Caco-2 (cell line): Measurements from ENCODE around the gene SPIN1. TPM values are rescaled to one million over a fixed set of nuclear protein-coding genes. Genes with fewer than 3 reads are reported as not detected.

ENCODE experiments used
- BruUV-seq: library from RNA; stranded (reverse); fragments of 400-500 nt; replicated peaks from 2 replicates; lab custom pipeline; 2021; lab: Mats Ljungman, UMichigan
- CTCF ChIA-PET: fragments of 300-600 bp; sonication (Branson Sonifier 250); formaldehyde crosslinking; loops from one replicate; lab custom pipeline; 2022; ENCODE audit warnings: antibody characterized with exemption; lab: Charles Lee
- POLR2A ChIA-PET: fragments of 300-600 bp; sonication (Branson Sonifier 250); formaldehyde crosslinking; loops from one replicate; lab custom pipeline; 2022; ENCODE audit warnings: antibody characterized with exemption; lab: Charles Lee
- DNase-seq, 2 experiments: peaks; one replicate each; pipeline versions ENCODE4 v3.0.0 to v3.0.0-alpha.2; 2020 to 2022
- H3K27me3 ChIP-seq: replicated peaks from 2 replicates; pipeline ENCODE4 v1.6.0; 2011; ENCODE audit warnings: low read length; ENCODE audit not compliant: control insufficient read depth, insufficient read depth
- H3K36me3 ChIP-seq: 2 replicates; pipeline ENCODE4 v1.5.1; 2011; ENCODE audit warnings: low read length; ENCODE audit not compliant: control insufficient read depth, insufficient read depth
- H3K4me1 ChIP-seq: fragments of 250-450 bp; sonication (Bioruptor Pico); 2 replicates; pipeline ENCODE4 v1.5.1; 2020; ENCODE audit warnings: mild to moderate bottlenecking
- H3K4me3 ChIP-seq: 2 replicates; pipeline ENCODE4 v1.5.1; 2011; ENCODE audit warnings: low read depth, mild to moderate bottlenecking, control low read depth, low read length
- H3K9me3 ChIP-seq: fragments of 250-450 bp; sonication (Bioruptor Pico); 2 replicates; pipeline ENCODE4 v1.5.1; 2020; ENCODE audit warnings: mild to moderate bottlenecking, moderate library complexity
- H3K27ac Mint-ChIP-seq: one replicate; pipeline ENCODE4 v1.8.0; 2022; ENCODE audit warnings: mixed read lengths; ENCODE audit not compliant: unreplicated experiment
- H3K27me3 Mint-ChIP-seq: one replicate; pipeline ENCODE4 v1.8.0; 2022; ENCODE audit warnings: mixed read lengths; ENCODE audit not compliant: insufficient read depth, unreplicated experiment
- H3K36me3 Mint-ChIP-seq: one replicate; pipeline ENCODE4 v1.8.0; 2022; ENCODE audit warnings: mild to moderate bottlenecking, mixed read lengths; ENCODE audit not compliant: insufficient read depth, unreplicated experiment
- H3K4me1 Mint-ChIP-seq: one replicate; pipeline ENCODE4 v1.8.0; 2022; ENCODE audit warnings: low read depth, mixed read lengths; ENCODE audit not compliant: unreplicated experiment
- H3K4me3 Mint-ChIP-seq: one replicate; pipeline ENCODE4 v1.8.0; 2022; ENCODE audit warnings: mild to moderate bottlenecking, moderate library complexity, mixed read lengths; ENCODE audit not compliant: unreplicated experiment
- H3K9me3 Mint-ChIP-seq: one replicate; pipeline ENCODE4 v1.8.0; 2022; ENCODE audit warnings: mixed read lengths; ENCODE audit not compliant: unreplicated experiment
- intact Hi-C: fragments of 100-400 bp; cut with micrococcal nuclease; formaldehyde crosslinking; loops from one replicate; pipeline ENCODE4 v1.10.0; 2022; ENCODE audit not compliant: unreplicated experiment
- total RNA-seq: library from RNA; stranded (reverse); gene quantifications from 2 replicates; pipeline ENCODE4 v1.2.3, GENCODE V29; 2022
- TF ChIP-seq, protein P1 (sequence below), 2 experiments: fragments of 200-600 bp in 1 of 2; IDR thresholded peaks; 1 replicate in 1 of 2; 2 replicates in 1 of 2; pipeline versions ENCODE4 v1.5.1 to v1.8.0; 2011 to 2022; ENCODE audit warnings: antibody characterized with exemption in 1 of 2, control low read depth in 1 of 2, inconsistent platforms in 1 of 2, low read depth in 1 of 2, low read length in 1 of 2, mild to moderate bottlenecking in 1 of 2, moderate library complexity in 1 of 2; ENCODE audit not compliant: insufficient read depth in 1 of 2, severe bottlenecking in 1 of 2, unreplicated experiment in 1 of 2

The SPIN1 gene
- total RNA-seq, 1 experiment from 2014 or later: 51.7 TPM

DNA sequence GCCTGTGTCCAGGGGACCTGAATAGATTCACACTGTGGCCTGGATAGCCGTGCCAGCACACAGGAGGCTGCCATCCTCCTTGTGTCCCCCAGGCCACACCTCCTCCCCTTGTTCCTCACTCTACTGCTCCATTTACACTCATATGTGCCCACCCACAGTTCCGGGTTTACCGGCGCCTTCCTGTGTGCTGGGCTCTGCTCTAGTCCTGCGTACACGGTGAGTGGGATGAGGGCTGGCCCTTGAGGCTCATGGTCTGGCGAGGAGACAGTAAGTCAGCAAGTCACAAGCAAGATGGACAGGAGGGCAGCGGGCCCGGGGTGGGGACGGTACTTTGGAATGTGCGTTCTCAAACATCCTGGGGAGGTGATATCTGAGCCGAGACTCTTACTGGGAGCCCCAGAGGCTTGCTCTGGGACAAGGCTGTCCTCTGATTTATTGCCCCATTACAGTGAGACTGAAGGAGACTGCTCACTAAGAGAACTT is 114.3 kb downstream of the SPIN1 start:
- Mint-ChIP-seq H3K27me3 (no peaks in the 10 kb centered on the region), H3K9me3 (no peaks in the 10 kb centered on the region), H3K36me3 (no peaks in the 10 kb centered on the region), H3K27ac (peak overlapping the region; percentile 3), H3K4me1 (peaks cover 6% of the 10 kb centered on the region), H3K4me3 (peak overlapping the region; percentile 49)
- TF ChIP-seq, protein P1, sequence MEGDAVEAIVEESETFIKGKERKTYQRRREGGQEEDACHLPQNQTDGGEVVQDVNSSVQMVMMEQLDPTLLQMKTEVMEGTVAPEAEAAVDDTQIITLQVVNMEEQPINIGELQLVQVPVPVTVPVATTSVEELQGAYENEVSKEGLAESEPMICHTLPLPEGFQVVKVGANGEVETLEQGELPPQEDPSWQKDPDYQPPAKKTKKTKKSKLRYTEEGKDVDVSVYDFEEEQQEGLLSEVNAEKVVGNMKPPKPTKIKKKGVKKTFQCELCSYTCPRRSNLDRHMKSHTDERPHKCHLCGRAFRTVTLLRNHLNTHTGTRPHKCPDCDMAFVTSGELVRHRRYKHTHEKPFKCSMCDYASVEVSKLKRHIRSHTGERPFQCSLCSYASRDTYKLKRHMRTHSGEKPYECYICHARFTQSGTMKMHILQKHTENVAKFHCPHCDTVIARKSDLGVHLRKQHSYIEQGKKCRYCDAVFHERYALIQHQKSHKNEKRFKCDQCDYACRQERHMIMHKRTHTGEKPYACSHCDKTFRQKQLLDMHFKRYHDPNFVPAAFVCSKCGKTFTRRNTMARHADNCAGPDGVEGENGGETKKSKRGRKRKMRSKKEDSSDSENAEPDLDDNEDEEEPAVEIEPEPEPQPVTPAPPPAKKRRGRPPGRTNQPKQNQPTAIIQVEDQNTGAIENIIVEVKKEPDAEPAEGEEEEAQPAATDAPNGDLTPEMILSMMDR (IDR thresholded peaks at IDR 0.05; ENCODE audit: insufficient read depth in 1 of 2, low read depth in 1 of 2, low read length in 1 of 2, severe bottlenecking in 1 of 2, unreplicated experiment in 1 of 2): no peak
- Histone ChIP-seq H3K36me3 (no peaks in the 10 kb centered on the region), H3K27me3 (no peaks in the 10 kb centered on the region), H3K9me3 (no peaks in the 10 kb centered on the region), H3K4me1 (no peaks in the 10 kb centered on the region), H3K4me3 (no peak overlapping the region)
- intact Hi-C loops: no loop called here
- ChIA-PET CTCF (no interaction called here), POLR2A (no interaction called here)
- DNase-seq: peak in 1 of 2 experiments; percentile 34
- no TSS peak for BruUV-seq

DNA sequence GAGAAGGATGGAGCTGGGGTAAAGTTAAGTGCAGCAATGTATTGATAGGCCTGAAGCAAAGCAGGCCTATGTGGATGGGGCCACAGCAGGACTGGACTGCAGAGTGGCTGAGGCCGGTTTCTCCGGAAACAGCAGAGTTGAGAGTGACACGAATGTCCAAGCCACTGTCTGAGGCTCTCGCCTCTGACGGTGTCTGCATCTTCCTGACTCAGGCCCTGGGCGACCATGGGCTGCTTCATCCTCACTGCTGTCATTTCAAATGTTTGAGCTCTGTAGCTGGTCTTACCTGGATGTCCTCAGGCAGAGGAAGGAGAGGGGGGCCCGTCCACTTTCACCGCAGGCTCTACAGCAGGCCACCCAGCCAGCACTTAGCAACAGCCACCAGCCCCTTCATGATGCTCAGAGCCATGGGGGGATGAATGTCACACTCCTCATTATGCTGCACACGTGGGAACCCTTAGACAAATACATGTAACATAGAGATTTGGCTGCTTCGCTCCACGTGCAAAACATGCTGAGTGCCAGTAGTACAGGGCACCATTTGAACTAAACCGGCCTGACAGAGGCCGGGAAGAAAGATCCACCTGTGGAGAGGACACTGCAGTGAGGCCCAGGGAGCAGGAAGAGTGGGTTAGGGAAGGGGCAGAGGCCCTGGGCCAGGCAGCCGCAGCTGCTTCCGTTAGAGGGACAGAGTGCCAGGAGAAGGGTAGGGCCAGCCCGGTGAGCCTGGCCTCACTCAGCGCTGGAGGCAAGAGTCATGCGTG is 115.0 kb downstream of the SPIN1 start:
- peaks cover 6% of the 10 kb centered on the region for H3K4me1 Mint-ChIP-seq
- ChIA-PET POLR2A (no interaction called here), CTCF (no interaction called here)
- no TSS peak for BruUV-seq
- no peak overlapping the region for H3K4me3 ChIP-seq
- no peak for DNase-seq
- intact Hi-C loops: no loop called here
- TF ChIP-seq, protein P1 (IDR thresholded peaks at IDR 0.05; ENCODE audit: insufficient read depth in 1 of 2, low read depth in 1 of 2, low read length in 1 of 2, severe bottlenecking in 1 of 2, unreplicated experiment in 1 of 2): no peak
- no peaks in the 10 kb centered on the region for H3K36me3 ChIP-seq
- no peaks in the 10 kb centered on the region for H3K9me3 ChIP-seq
- peak overlapping the region; percentile 49 for H3K4me3 Mint-ChIP-seq
- peak overlapping the region; percentile 3 for H3K27ac Mint-ChIP-seq
- H3K27me3 Mint-ChIP-seq: no peaks in the 10 kb centered on the region
- H3K27me3 ChIP-seq: no peaks in the 10 kb centered on the region
- H3K9me3 Mint-ChIP-seq: no peaks in the 10 kb centered on the region
- H3K36me3 Mint-ChIP-seq: no peaks in the 10 kb centered on the region
- no peaks in the 10 kb centered on the region for H3K4me1 ChIP-seq

DNA sequence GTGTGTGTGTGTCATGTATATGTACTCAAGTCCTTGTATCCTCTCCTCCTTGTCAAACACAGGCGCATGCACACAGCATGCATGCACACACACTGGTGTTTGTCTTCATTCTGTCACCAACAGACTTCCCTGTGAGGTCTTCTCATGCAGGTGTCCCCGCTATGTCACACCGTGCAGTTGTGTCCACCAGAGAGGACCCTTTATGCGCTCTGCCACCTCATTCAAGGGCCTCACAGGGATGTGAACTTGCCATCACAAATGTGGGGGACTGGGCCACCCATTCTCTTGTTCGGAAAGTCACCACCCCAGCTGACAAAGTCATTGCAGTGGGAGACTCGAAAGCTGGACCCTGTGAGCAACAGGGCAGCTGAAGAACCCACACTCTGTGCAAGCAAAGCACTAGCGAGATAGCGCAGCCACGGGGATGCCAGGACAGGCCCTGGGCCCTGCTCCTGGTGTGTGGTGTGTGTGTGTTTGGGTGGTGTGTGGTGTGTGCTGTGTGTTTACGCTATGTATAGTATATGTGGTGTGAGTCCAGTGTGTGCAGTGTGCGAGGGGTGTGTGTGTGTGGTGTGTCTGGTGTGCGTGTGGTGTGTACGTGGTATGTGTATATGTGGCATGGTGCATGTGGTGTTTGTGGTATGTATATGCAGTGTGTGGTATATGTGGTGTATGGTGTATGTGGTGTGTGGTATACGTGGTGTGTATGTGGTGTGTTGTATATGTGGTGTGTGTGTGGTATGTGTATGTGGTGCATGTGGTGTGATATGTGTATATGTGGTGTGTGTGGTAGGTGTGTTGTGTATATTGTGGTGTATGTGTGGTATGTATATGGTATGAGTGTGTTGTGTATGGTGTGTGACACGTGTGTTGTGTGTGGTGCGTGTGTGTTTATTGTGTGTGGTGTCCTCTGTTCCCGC is 115.9 kb downstream of the SPIN1 start:
- no peaks in the 10 kb centered on the region for H3K36me3 Mint-ChIP-seq
- no peak for DNase-seq
- no peaks in the 10 kb centered on the region for H3K9me3 ChIP-seq
- CTCF ChIA-PET: no interaction called here
- POLR2A ChIA-PET: no interaction called here
- BruUV-seq: no TSS peak
- H3K36me3 ChIP-seq: no peaks in the 10 kb centered on the region
- no peak overlapping the region for H3K27ac Mint-ChIP-seq
- intact Hi-C loops: no loop called here
- H3K9me3 Mint-ChIP-seq: no peaks in the 10 kb centered on the region
- TF ChIP-seq, protein P1 (IDR thresholded peaks at IDR 0.05; ENCODE audit: insufficient read depth in 1 of 2, low read depth in 1 of 2, low read length in 1 of 2, severe bottlenecking in 1 of 2, unreplicated experiment in 1 of 2): no peak
- H3K4me3 Mint-ChIP-seq: no peak overlapping the region
- no peaks in the 10 kb centered on the region for H3K27me3 ChIP-seq
- H3K27me3 Mint-ChIP-seq: no peaks in the 10 kb centered on the region
- H3K4me1 ChIP-seq: no peaks in the 10 kb centered on the region
- H3K4me1 Mint-ChIP-seq: peaks cover 6% of the 10 kb centered on the region
- H3K4me3 ChIP-seq: no peak overlapping the region
